DND-41 (cell line): ENCODE measurements around the gene ENTR1.

ENCODE experiments used
- CTCF ChIP-seq: IDR thresholded peaks from 2 replicates; pipeline ENCODE4 v1.5.1; 2012; ENCODE audit warnings: borderline replicate concordance, low read length, moderate library complexity, mild to moderate bottlenecking; ENCODE audit not compliant: poor library complexity, severe bottlenecking; ENCODE audit errors: extremely low read depth
- EZH2 ChIP-seq: IDR thresholded peaks from 3 replicates; pipeline ENCODE4 v1.6.1; 2012; ENCODE audit warnings: borderline replicate concordance, low read depth, mild to moderate bottlenecking, moderate library complexity, low read length, inconsistent platforms; ENCODE audit not compliant: severe bottlenecking

- TF ChIP-seq CTCF: no peak
- no peak for TF ChIP-seq EZH2
Measured at GRCh38 chr9:136370037-136370436, 40.4 kb downstream of the ENTR1 start.
